Stomach smooth muscle (tissue), 2 donors: Measurements from ENCODE around the gene ATP9B.

Experiments used
- H3K27ac ChIP-seq: one replicate; pipeline ENCODE4 v1.7.0; 2013; ENCODE audit warnings: mild to moderate bottlenecking, low read length, inconsistent platforms
- H3K27me3 ChIP-seq, 2 donors: one replicate each; pipeline ENCODE4 v1.7.0; 2013; ENCODE audit warnings: low read length in 2 of 2; ENCODE audit not compliant: insufficient read depth in 2 of 2, control insufficient read depth in 1 of 2
- H3K36me3 ChIP-seq, 2 donors: one replicate each; pipeline ENCODE4 v1.7.0; 2013; ENCODE audit warnings: low read length in 2 of 2; ENCODE audit not compliant: control insufficient read depth in 2 of 2, insufficient read depth in 2 of 2
- H3K4me1 ChIP-seq: one replicate; pipeline ENCODE4 v1.7.0; 2013; ENCODE audit warnings: low read length; ENCODE audit not compliant: control insufficient read depth, insufficient read depth
- H3K4me3 ChIP-seq, 2 donors: one replicate each; pipeline ENCODE4 v1.7.0; 2013; ENCODE audit warnings: low read length in 2 of 2
- H3K9ac ChIP-seq, 2 donors: one replicate each; pipeline ENCODE4 v1.7.0; 2013; ENCODE audit warnings: low read length in 2 of 2, mild to moderate bottlenecking in 1 of 2
- H3K9me3 ChIP-seq, 2 donors: one replicate each; pipeline ENCODE4 v1.7.0; 2013; ENCODE audit warnings: low read length in 2 of 2; ENCODE audit not compliant: control insufficient read depth in 2 of 2
- donor health status: healthy.
- donor health status: Pancreatic carcinoma.

Gene ATP9B

GRCh38 chr18:79129120-79129519, 59.9 kb downstream of the ATP9B start:
- Histone ChIP-seq H3K4me1 (no peaks in the 10 kb centered on the region), H3K9me3 (no peaks in the 10 kb centered on the region), H3K9ac (no peak overlapping the region), H3K36me3 (peaks cover 2 to 14% of the 10 kb centered on the region in 2 donors), H3K4me3 (no peak overlapping the region), H3K27ac (no peak overlapping the region), H3K27me3 (no peaks in the 10 kb centered on the region)

GRCh38 chr18:79133724-79134123, 64.5 kb downstream of the ATP9B start:
- no peak overlapping the region for H3K9ac ChIP-seq
- H3K27me3 ChIP-seq = no peaks in the 10 kb centered on the region
- H3K4me1 ChIP-seq = no peaks in the 10 kb centered on the region
- H3K36me3 ChIP-seq = peaks cover 2 to 3% of the 10 kb centered on the region in 2 donors
- no peak overlapping the region for H3K4me3 ChIP-seq
- no peaks in the 10 kb centered on the region for H3K9me3 ChIP-seq
- no peak overlapping the region for H3K27ac ChIP-seq

GRCh38 chr18:79135924-79136323, 66.7 kb downstream of the ATP9B start:
- Histone ChIP-seq H3K9ac (no peak overlapping the region), H3K27me3 (no peaks in the 10 kb centered on the region), H3K4me3 (no peak overlapping the region), H3K27ac (no peak overlapping the region), H3K4me1 (no peaks in the 10 kb centered on the region), H3K9me3 (no peaks in the 10 kb centered on the region), H3K36me3 (peaks cover 2 to 3% of the 10 kb centered on the region in 2 donors)

- Histone ChIP-seq H3K36me3 (peaks cover 2 to 3% of the 10 kb centered on the region in 2 donors), H3K27ac (no peak overlapping the region), H3K9ac (no peak overlapping the region), H3K4me3 (no peak overlapping the region), H3K4me1 (no peaks in the 10 kb centered on the region), H3K27me3 (no peaks in the 10 kb centered on the region), H3K9me3 (no peaks in the 10 kb centered on the region)
Measured at GRCh38 chr18:79136742-79137141, 67.5 kb downstream of the ATP9B start.

- no peak overlapping the region for H3K27ac ChIP-seq
- no peak overlapping the region for H3K4me3 ChIP-seq
- H3K4me1 ChIP-seq = no peaks in the 10 kb centered on the region
- H3K27me3 ChIP-seq = no peaks in the 10 kb centered on the region
- peaks cover 2 to 3% of the 10 kb centered on the region in 2 donors for H3K36me3 ChIP-seq
- no peak overlapping the region for H3K9ac ChIP-seq
- H3K9me3 ChIP-seq = no peaks in the 10 kb centered on the region
Measured at GRCh38 chr18:79139206-79139605, 70.0 kb downstream of the ATP9B start.

GRCh38 chr18:79147014-79147413, 77.8 kb downstream of the ATP9B start:
- H3K36me3 ChIP-seq = peaks cover 6 to 7% of the 10 kb centered on the region in 2 donors
- no peaks in the 10 kb centered on the region for H3K9me3 ChIP-seq
- no peaks in the 10 kb centered on the region for H3K27me3 ChIP-seq
- no peak overlapping the region for H3K4me3 ChIP-seq
- H3K4me1 ChIP-seq = no peaks in the 10 kb centered on the region
- no peak overlapping the region for H3K27ac ChIP-seq
- H3K9ac ChIP-seq = no peak overlapping the region

GRCh38 chr18:79151191-79151590, 82.0 kb downstream of the ATP9B start:
- H3K4me3 ChIP-seq = no peak overlapping the region
- peaks cover 10 to 13% of the 10 kb centered on the region in 2 donors for H3K36me3 ChIP-seq
- no peak overlapping the region for H3K9ac ChIP-seq
- H3K27ac ChIP-seq = no peak overlapping the region
- no peaks in the 10 kb centered on the region for H3K9me3 ChIP-seq
- H3K27me3 ChIP-seq = no peaks in the 10 kb centered on the region
- H3K4me1 ChIP-seq = no peaks in the 10 kb centered on the region

GRCh38 chr18:79156327-79156726, 87.1 kb downstream of the ATP9B start:
- H3K27me3 ChIP-seq = no peaks in the 10 kb centered on the region
- H3K4me3 ChIP-seq = no peak overlapping the region
- H3K27ac ChIP-seq = no peak overlapping the region
- no peaks in the 10 kb centered on the region for H3K4me1 ChIP-seq
- H3K9me3 ChIP-seq = no peaks in the 10 kb centered on the region
- H3K9ac ChIP-seq = no peak overlapping the region
- peaks cover 18 to 21% of the 10 kb centered on the region in 2 donors for H3K36me3 ChIP-seq

- no peak overlapping the region for H3K9ac ChIP-seq
- no peaks in the 10 kb centered on the region for H3K27me3 ChIP-seq
- no peak overlapping the region for H3K4me3 ChIP-seq
- H3K9me3 ChIP-seq = no peaks in the 10 kb centered on the region
- no peaks in the 10 kb centered on the region for H3K4me1 ChIP-seq
- H3K36me3 ChIP-seq = peaks cover 19 to 23% of the 10 kb centered on the region in 2 donors
- no peak overlapping the region for H3K27ac ChIP-seq
Measured at GRCh38 chr18:79164706-79165105, 95.5 kb downstream of the ATP9B start.

GRCh38 chr18:79166702-79167101, 97.5 kb downstream of the ATP9B start:
- Histone ChIP-seq H3K9me3 (no peaks in the 10 kb centered on the region), H3K27me3 (no peaks in the 10 kb centered on the region), H3K27ac (no peak overlapping the region), H3K36me3 (peaks cover 19 to 22% of the 10 kb centered on the region in 2 donors), H3K9ac (no peak overlapping the region), H3K4me1 (no peaks in the 10 kb centered on the region), H3K4me3 (no peak overlapping the region)

GRCh38 chr18:79167526-79168190, 98.5 kb downstream of the ATP9B start:
- no peaks in the 10 kb centered on the region for H3K9me3 ChIP-seq

More at GRCh38 chr18:79167526-79168190, 98.5 kb downstream of the ATP9B start:
- H3K9ac ChIP-seq = no peak overlapping the region
- H3K36me3 ChIP-seq = peaks cover 19 to 22% of the 10 kb centered on the region in 2 donors
- H3K27ac ChIP-seq = no peak overlapping the region
- H3K4me1 ChIP-seq = no peaks in the 10 kb centered on the region
- H3K4me3 ChIP-seq = no peak overlapping the region
- H3K27me3 ChIP-seq = no peaks in the 10 kb centered on the region
